Stimulated activated CD4-positive, alpha-beta T cell treated with anti-CD3 and anti-CD28 coated beads, Interleukin-1b, Interleukin-23, amount 100 ng/mL, for 48 hours (primary cell): ENCODE results near the gene CPA2.

Experiments used
- DNase-seq: peaks from one replicate; pipeline ENCODE4 v3.0.0-alpha.2; 2020

CPA2 gene

GRCh38 chr7:130256704-130257103, 10.0 kb upstream of the CPA2 start:
- DNase-seq: no peak

GRCh38 chr7:130258494-130259078, 8.1 kb upstream of the CPA2 start:
- DNase-seq: no peak

- no peak for DNase-seq
Measured at GRCh38 chr7:130262448-130262847, 4.2 kb upstream of the CPA2 start.

- no peak for DNase-seq
Measured at GRCh38 chr7:130263130-130263529, 3.5 kb upstream of the CPA2 start.

- DNase-seq: no peak
Measured at GRCh38 chr7:130266961-130267321, 278 bp downstream of the CPA2 start.

GRCh38 chr7:130268463-130269317, 2.0 kb downstream of the CPA2 start:
- no peak for DNase-seq

GRCh38 chr7:130269318-130269694, 2.6 kb downstream of the CPA2 start:
- no peak for DNase-seq

- no peak for DNase-seq
Measured at GRCh38 chr7:130270947-130271800, 4.5 kb downstream of the CPA2 start.

GRCh38 chr7:130272381-130273080, 5.9 kb downstream of the CPA2 start:
- no peak for DNase-seq

- no peak for DNase-seq
Measured at GRCh38 chr7:130273081-130273932, 6.6 kb downstream of the CPA2 start.

- no peak for DNase-seq
Measured at GRCh38 chr7:130273933-130274255, 7.2 kb downstream of the CPA2 start.

- DNase-seq: no peak
Measured at GRCh38 chr7:130274296-130274695, 7.6 kb downstream of the CPA2 start.

- DNase-seq: no peak
Measured at GRCh38 chr7:130274983-130275591, 8.4 kb downstream of the CPA2 start.

GRCh38 chr7:130275826-130276297, 9.2 kb downstream of the CPA2 start:
- no peak for DNase-seq

GRCh38 chr7:130276796-130277762, 10.4 kb downstream of the CPA2 start:
- DNase-seq: peak; percentile 71

GRCh38 chr7:130277763-130278643, 11.3 kb downstream of the CPA2 start:
- no peak for DNase-seq

- no peak for DNase-seq
Measured at GRCh38 chr7:130278860-130279259, 12.2 kb downstream of the CPA2 start.

- no peak for DNase-seq
Measured at GRCh38 chr7:130279286-130279685, 12.6 kb downstream of the CPA2 start.

GRCh38 chr7:130279906-130280305, 13.2 kb downstream of the CPA2 start:
- DNase-seq: no peak
